Panc1 (cell line): ENCODE results near the gene KCNQ1. TPM values are rescaled to one million over a fixed set of nuclear protein-coding genes. Genes with fewer than 3 reads are reported as not detected.

ENCODE experiments used
- ATAC-seq: fragments of 200-7000 bp; cut with Tn5 transposase; 2 replicates; pipeline ENCODE4 v1.9.1; 2020; ENCODE audit warnings: mild to moderate bottlenecking, moderate library complexity
- BruUV-seq: library from RNA; stranded (reverse); fragments of 400-500 nt; replicated peaks from 2 replicates; lab custom pipeline; 2021; lab: Mats Ljungman, UMichigan
- CTCF ChIA-PET: fragments of 300-600 bp; sonication (Branson Sonifier 250); formaldehyde crosslinking; loops from one replicate; lab custom pipeline; 2022; ENCODE audit warnings: antibody characterized with exemption; lab: Charles Lee
- POLR2A ChIA-PET: fragments of 300-600 bp; sonication (Branson Sonifier 250); formaldehyde crosslinking; loops from one replicate; lab custom pipeline; 2022; ENCODE audit warnings: antibody characterized with exemption; lab: Charles Lee
- DNase-seq: peaks from one replicate; pipeline ENCODE4 v3.0.0-alpha.2; 2010; ENCODE audit warnings: low read depth, low spot score
- H3K27ac ChIP-seq: 2 replicates; pipeline ENCODE4 v1.5.1; 2011; ENCODE audit warnings: mild to moderate bottlenecking, low read length, inconsistent platforms
- H3K27me3 ChIP-seq: fragments of 200-500 bp; sonication (Bioruptor generic); 2 replicates; pipeline ENCODE4 v1.6.0; 2014; ENCODE audit warnings: low read length, inconsistent platforms; ENCODE audit not compliant: control insufficient read depth, insufficient read depth
- H3K36me3 ChIP-seq: fragments of 200-500 bp; sonication (Bioruptor generic); 2 replicates; pipeline ENCODE4 v1.5.1; 2014; ENCODE audit warnings: inconsistent platforms, mild to moderate bottlenecking, low read length, moderate library complexity; ENCODE audit not compliant: control insufficient read depth, insufficient read depth
- H3K4me1 ChIP-seq: 2 replicates; pipeline ENCODE4 v1.5.1; 2011; ENCODE audit warnings: inconsistent platforms, mild to moderate bottlenecking, low read length, moderate library complexity; ENCODE audit not compliant: control insufficient read depth, insufficient read depth
- H3K4me3 ChIP-seq, 2 experiments: 2 replicates each; pipeline ENCODE4 v1.5.1; 2011 to 2012; ENCODE audit warnings: low read depth in 2 of 2, low read length in 2 of 2, mild to moderate bottlenecking in 2 of 2, inconsistent platforms in 1 of 2, moderate library complexity in 1 of 2
- H3K9me3 ChIP-seq: fragments of 200-500 bp; sonication (Bioruptor generic); 2 replicates; pipeline ENCODE4 v1.5.1; 2014; ENCODE audit warnings: low read depth, mild to moderate bottlenecking, inconsistent platforms, low read length, moderate library complexity; ENCODE audit not compliant: control insufficient read depth, insufficient read depth
- CTCF ChIP-seq: fragments of 450-650 bp; IDR thresholded peaks from 2 replicates; pipeline ENCODE4 v1.5.1; 2017; ENCODE audit warnings: mild to moderate bottlenecking
- POLR2AphosphoS5 ChIP-seq: IDR thresholded peaks from 2 replicates; pipeline ENCODE4 v1.6.1; 2012; ENCODE audit warnings: mild to moderate bottlenecking, low read depth, low read length, moderate library complexity
- REST ChIP-seq, 2 experiments: IDR thresholded peaks; 2 replicates each; pipeline ENCODE4 v1.6.1; 2011 to 2012; ENCODE audit warnings: low read depth in 2 of 2, control low read depth in 1 of 2, low read length in 1 of 2, mild to moderate bottlenecking in 1 of 2, moderate library complexity in 1 of 2; ENCODE audit not compliant: insufficient read depth in 1 of 2
- SIN3A ChIP-seq: IDR thresholded peaks from 2 replicates; pipeline ENCODE4 v1.6.1; 2012; ENCODE audit warnings: low read depth, mild to moderate bottlenecking, low read length, moderate library complexity, borderline replicate concordance; ENCODE audit not compliant: insufficient read depth
- TCF7L2 ChIP-seq: IDR thresholded peaks from 2 replicates; pipeline ENCODE4 v1.6.1; 2011; ENCODE audit warnings: mild to moderate bottlenecking, low read depth, low read length, inconsistent platforms
- in situ Hi-C: cut with HindIII; loops from 2 replicates; pipeline ENCODE4 v1.10.0; 2016; ENCODE audit warnings: low sequenced_read_pairs, low pct_unique_long_range_greater_than_20kb
- intact Hi-C: fragments of 100-400 bp; cut with micrococcal nuclease; formaldehyde crosslinking; loops from one replicate; pipeline ENCODE4 v1.10.0; 2022; ENCODE audit not compliant: unreplicated experiment
- total RNA-seq: library from RNA; stranded (reverse); gene quantifications from one replicate; pipeline ENCODE4 v1.2.1, GENCODE V29; 2021; ENCODE audit not compliant: unreplicated experiment

The KCNQ1 gene
- total RNA-seq, 1 experiment from 2014 or later: 1.0 TPM

- intact Hi-C loops (no loop called here), in situ Hi-C loops (no loop called here)
- Histone ChIP-seq H3K27me3 (no peaks in the 10 kb centered on the region), H3K36me3 (no peaks in the 10 kb centered on the region), H3K4me1 (no peaks in the 10 kb centered on the region), H3K4me3 (no peak overlapping the region), H3K27ac (no peak overlapping the region), H3K9me3 (no peaks in the 10 kb centered on the region)
- no peak for TF ChIP-seq TCF7L2
- TF ChIP-seq CTCF: no peak
- TF ChIP-seq SIN3A: no peak
- no peak for TF ChIP-seq POLR2AphosphoS5
- no peak for TF ChIP-seq REST (IDR thresholded peaks at IDR 0.05; ENCODE audit: insufficient read depth in 1 of 2, low read depth in 2 of 2, low read length in 1 of 2)
- BruUV-seq: no TSS peak
- DNase-seq: no peak
- ATAC-seq: no peak
- CTCF ChIA-PET: interaction anchor here (1.1 kb wide), 1 partner anchor 16 kb away, joined by 3 read pairs; no protein-coding TSS in a partner anchor
- POLR2A ChIA-PET: no interaction called here
These were observed 8.2 kb upstream of the KCNQ1 start for GRCh38 chr11:2436521-2437031.

- ATAC-seq: no peak
These were observed 7.3 kb upstream of the KCNQ1 start for GRCh38 chr11:2437516-2437915.

More at GRCh38 chr11:2437516-2437915, 7.3 kb upstream of the KCNQ1 start:
- Histone ChIP-seq H3K4me3 (no peak overlapping the region), H3K27ac (no peak overlapping the region), H3K27me3 (no peaks in the 10 kb centered on the region), H3K36me3 (no peaks in the 10 kb centered on the region), H3K4me1 (no peaks in the 10 kb centered on the region), H3K9me3 (no peaks in the 10 kb centered on the region)
- TF ChIP-seq POLR2AphosphoS5: no peak
- no peak for TF ChIP-seq CTCF
- TF ChIP-seq TCF7L2: no peak
- no peak for TF ChIP-seq SIN3A
- ChIA-PET CTCF (no interaction called here), POLR2A (no interaction called here)
- in situ Hi-C loops: no loop called here
- no peak for DNase-seq
- intact Hi-C loops: no loop called here
- no TSS peak for BruUV-seq
